Activated CD8-positive, alpha-beta memory T cell treated with anti-CD3 and anti-CD28 coated beads, Interleukin-2, amount 50 U/mL, for 24 hours (primary cell): Measurements from ENCODE around the gene SAMD13.

ENCODE experiments used
- DNase-seq: peaks from one replicate; pipeline ENCODE4 v3.0.0-alpha.2; 2020; ENCODE audit errors: extremely low read depth

Gene SAMD13

GRCh38 chr1:84370831-84371394 lies 69.4 kb downstream of the SAMD13 start:
- no peak for DNase-seq

GRCh38 chr1:84373436-84374141 lies 72.1 kb downstream of the SAMD13 start:
- DNase-seq, result no peak

DNA sequence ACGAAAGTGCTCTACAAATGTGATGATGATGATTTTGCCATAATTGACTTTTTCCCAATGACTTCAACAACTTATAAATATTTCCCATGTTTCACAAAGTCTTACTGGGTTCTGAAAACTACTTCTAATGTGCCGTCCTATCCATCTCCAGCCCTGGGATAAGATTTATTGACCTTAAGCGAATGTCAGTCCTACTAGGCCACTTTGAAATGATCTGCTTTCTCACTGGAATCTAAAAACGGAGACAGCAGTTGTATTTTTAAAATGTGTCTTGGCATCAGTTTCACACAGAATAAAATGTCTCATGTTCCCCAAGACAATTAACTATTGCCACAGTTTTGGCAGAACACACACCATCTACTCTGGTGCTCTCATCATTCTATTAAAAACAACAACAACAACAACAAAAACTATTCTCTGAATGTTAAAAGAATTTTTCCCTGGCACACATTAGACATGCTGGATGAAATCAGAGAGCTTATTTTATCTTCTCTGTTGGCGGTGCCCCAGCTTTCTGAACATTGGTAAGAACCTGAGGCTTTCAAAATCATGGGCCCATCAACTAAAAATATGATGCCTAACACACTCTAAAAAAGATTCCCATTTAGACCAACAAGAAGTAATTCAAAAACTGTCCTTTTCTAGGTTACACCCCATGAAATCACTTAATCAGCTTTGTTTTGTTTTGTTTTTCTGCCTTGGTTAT lies 73.6 kb downstream of the SAMD13 start:
- no peak for DNase-seq

- DNase-seq, result no peak
Observed at GRCh38 chr1:84376000-84376910, 74.7 kb downstream of the SAMD13 start.

- DNase-seq, result no peak
Observed at GRCh38 chr1:84377480-84378095, 76.1 kb downstream of the SAMD13 start.

GRCh38 chr1:84379138-84379916 lies 77.8 kb downstream of the SAMD13 start:
- no peak for DNase-seq

DNA sequence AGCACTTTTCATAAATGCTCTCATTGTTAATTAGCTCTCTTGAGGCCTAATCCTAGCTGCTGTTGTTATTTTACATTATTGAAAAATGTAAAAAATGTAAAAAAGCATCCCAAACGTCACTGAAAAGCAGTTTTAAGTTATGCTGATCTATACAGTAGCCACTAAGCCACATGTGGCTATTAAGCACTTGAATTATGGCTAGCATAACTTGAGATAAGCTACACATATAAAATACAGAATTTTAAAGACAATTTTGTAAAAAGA lies 78.3 kb downstream of the SAMD13 start:
- no peak for DNase-seq

DNA sequence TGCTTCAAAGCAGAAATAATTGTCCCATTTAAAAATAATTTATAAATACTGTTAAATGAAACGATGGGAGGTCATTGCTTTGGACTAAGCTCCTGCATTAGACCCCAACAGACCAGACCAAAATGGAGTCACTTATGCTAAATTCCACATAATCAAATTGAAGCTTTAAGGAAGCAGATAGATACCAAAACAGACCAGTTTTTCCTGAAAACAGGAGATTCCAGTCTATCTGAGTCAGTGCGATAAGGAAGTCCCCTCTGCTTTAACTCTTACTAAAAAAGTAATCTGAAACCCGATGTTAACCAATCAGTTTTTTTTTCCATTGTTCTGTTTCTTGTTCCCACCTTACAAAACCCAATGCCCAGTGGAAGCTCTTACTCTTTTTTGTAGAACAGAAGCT lies 80.6 kb downstream of the SAMD13 start:
- no peak for DNase-seq

DNA sequence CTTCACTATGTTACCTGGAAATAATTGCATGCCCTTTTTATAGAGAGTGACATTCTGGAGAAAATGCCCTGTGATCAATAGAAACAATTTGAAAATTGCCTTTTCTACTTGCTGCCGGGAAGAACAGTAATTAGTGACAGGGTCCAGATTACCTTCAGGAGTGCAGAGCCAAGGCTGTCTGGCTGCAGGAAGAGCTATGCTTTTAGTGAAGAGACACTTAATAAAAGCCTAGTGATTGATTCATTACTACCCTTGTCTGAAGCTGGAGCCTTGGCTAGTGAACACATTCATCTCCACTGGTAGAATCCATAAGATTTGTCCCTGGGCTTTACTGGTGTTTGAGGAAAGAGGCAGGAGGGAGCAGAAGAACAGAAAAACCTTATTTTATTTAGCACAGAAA lies 83.8 kb downstream of the SAMD13 start:
- DNase-seq, result no peak

DNA sequence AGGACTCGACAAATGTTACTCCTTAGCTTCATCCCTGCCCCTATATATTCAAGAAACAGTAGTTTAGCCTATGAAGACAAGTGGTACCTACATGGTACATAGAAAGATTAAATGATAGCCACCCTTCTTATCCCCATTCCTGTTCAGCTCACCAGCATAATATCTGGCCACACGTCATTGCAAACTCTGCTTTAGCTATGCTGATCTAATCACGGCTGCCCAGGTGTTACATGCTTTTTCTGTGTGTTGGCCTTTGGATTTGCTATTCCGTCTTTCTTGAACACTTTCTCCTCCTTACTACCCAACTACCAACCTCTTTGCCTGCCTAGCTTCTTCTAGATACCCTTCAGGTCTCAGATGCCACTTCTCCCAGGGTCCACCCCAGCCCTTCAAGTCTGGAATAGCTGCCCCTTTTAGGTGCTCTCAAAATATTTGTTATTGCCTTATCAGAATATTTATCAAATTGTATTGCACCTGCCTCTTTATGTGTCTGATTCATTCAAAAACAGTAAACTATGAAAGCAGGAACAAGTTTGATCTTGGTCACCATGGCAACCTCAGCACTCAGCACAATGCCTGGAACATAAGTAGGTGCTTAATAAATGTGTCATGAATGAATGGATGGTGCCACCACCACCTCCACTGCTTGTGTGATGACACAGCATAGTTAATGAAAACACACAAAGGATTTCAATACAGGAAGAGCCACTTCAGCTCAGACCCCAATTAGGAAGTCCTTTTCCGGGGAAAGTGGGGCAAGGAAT lies 85.4 kb downstream of the SAMD13 start:
- no peak for DNase-seq

DNA sequence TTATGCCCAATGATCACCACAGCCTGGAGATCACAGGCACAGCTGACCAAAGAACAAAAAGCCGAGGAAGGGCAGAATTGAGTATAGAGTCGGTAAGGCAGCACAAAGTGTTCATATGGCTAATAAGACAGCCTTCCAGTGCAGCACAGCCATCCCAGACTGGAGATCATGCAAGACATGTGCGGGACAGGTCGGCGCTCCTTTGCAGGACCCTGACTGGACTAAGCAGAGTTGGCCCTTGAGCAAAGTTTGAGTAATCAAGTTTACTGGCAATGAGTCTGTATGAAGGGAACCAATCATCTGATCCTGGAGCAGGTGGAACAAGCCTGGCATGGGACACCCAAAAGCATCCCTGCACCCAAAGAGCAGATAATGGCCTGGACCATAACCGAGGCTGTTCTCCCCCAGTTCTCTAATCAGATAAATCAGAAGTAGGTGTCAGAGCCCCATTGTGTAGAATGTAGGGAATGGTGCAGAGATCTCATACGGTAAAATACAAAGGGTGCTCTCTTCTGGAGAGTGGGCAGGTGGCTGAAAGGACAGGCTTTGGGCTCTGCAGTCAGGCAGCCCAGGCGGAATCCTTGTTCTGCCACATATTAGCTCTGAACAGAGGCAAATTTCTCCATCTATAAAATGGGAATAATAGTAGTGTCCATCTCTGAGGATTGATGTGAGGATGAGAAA lies 86.1 kb downstream of the SAMD13 start:
- no peak for DNase-seq

- no peak for DNase-seq
Observed at GRCh38 chr1:84390226-84390625, 88.7 kb downstream of the SAMD13 start.

GRCh38 chr1:84398175-84399155 lies 97.0 kb downstream of the SAMD13 start, which contains the start of gene DNASE2B:
TSS of gene DNASE2B (plus strand) at chr1:84398484. CDS start at chr1:84398565, 81 bp downstream.
- no peak for DNase-seq
